ENCODE results near the gene SNX1.

Gene SNX1

GRCh38 chr15:64182859-64183370 is 87.1 kb downstream of the SNX1 start:
- TF ChIP-seq KLF8 (tag by site-specific recombination; IDR thresholded peaks at IDR 0.05) (no peak), ZNF26 (tag by site-specific recombination; IDR thresholded peaks at IDR 0.05) (no peak), ZNF146 (tag by site-specific recombination; IDR thresholded peaks at IDR 0.05) (no peak), ZIC2 (tag by site-specific recombination; IDR thresholded peaks at IDR 0.05) (no peak), GFI1B (tag by site-specific recombination; IDR thresholded peaks at IDR 0.05) (no peak), ATF2 (tag by site-specific recombination; IDR thresholded peaks at IDR 0.05; ENCODE audit: low read depth) (no peak), ZNF311 (tag by site-specific recombination; IDR thresholded peaks at IDR 0.05; ENCODE audit: borderline replicate concordance) (no peak)
- H3K4me3 ChIP-seq (ENCODE audit: low read depth, low read length), result no peak overlapping the region
- H3K27ac ChIP-seq (ENCODE audit: extremely low read depth, low read depth, low read length), result no peak overlapping the region
- CTCF ChIA-PET, result no interaction called here
- H3K9me3 ChIP-seq (ENCODE audit: control insufficient read depth, insufficient read depth, low read depth, low read length), result no peaks in the 10 kb centered on the region
- peaks cover 0 to 17% of the 10 kb centered on the region in 2 experiments; a peak in 2 of 3 replicates for H3K36me3 ChIP-seq (ENCODE audit: control insufficient read depth in 2 of 2, insufficient read depth in 1 of 2, low read length in 2 of 2)
- POLR2A ChIA-PET, result no interaction called here
- no peaks in the 10 kb centered on the region; the same call in 1 of the 2 replicates for H3K4me1 ChIP-seq (ENCODE audit: control insufficient read depth, insufficient read depth, low read length)

GRCh38 chr15:64185146-64185911 is 89.5 kb downstream of the SNX1 start:
- Histone ChIP-seq H3K36me3 (ENCODE audit: control insufficient read depth in 2 of 2, insufficient read depth in 1 of 2, low read length in 2 of 2) (peaks cover 0 to 13% of the 10 kb centered on the region in 2 experiments; a peak in 2 of 3 replicates), H3K4me1 (ENCODE audit: control insufficient read depth, insufficient read depth, low read length) (no peaks in the 10 kb centered on the region; the same call in 1 of the 2 replicates), H3K9me3 (ENCODE audit: control insufficient read depth, insufficient read depth, low read depth, low read length) (no peaks in the 10 kb centered on the region), H3K4me3 (ENCODE audit: low read depth, low read length) (no peak overlapping the region), H3K27ac (ENCODE audit: extremely low read depth, low read depth, low read length) (no peak overlapping the region)
- CTCF ChIA-PET, result no interaction called here
- POLR2A ChIA-PET, result interaction anchor here (0.7 kb wide), 1 partner anchor 28 kb away, joined by 4 read pairs; no protein-coding TSS in a partner anchor
- TF ChIP-seq ZNF302 (tag by site-specific recombination; IDR thresholded peaks at IDR 0.05; ENCODE audit: low read depth), result no peak
- TF ChIP-seq ZNF777 (tag by site-specific recombination; IDR thresholded peaks at IDR 0.05; ENCODE audit: borderline replicate concordance), result no peak
- no peak for TF ChIP-seq ZSCAN16 (tag by site-specific recombination; IDR thresholded peaks at IDR 0.05)
- TF ChIP-seq ZNF560 (tag by site-specific recombination; IDR thresholded peaks at IDR 0.05; ENCODE audit: borderline replicate concordance), result no peak
- no peak for TF ChIP-seq ZNF561 (tag by site-specific recombination; IDR thresholded peaks at IDR 0.05; ENCODE audit: borderline replicate concordance)
- TF ChIP-seq SCRT2 (tag by site-specific recombination; IDR thresholded peaks at IDR 0.05), result no peak
- TF ChIP-seq ZEB2 (tag by site-specific recombination; IDR thresholded peaks at IDR 0.05), result no peak
- TF ChIP-seq ZSCAN18 (tag by site-specific recombination; IDR thresholded peaks at IDR 0.05), result no peak
- TF ChIP-seq ZNF311 (tag by site-specific recombination; IDR thresholded peaks at IDR 0.05; ENCODE audit: borderline replicate concordance), result no peak

Measured in HEK293 (cell line).